ENCODE results near the gene KCNH8.

The KCNH8 gene

GRCh38 chr3:19256313-19256712 lies 108.0 kb downstream of the KCNH8 start:
- H3K27me3 Mint-ChIP-seq = peaks cover 2% of the 10 kb centered on the region
- H3K4me1 Mint-ChIP-seq = peaks cover 7% of the 10 kb centered on the region
- no peak overlapping the region for H3K4me3 Mint-ChIP-seq
- no peak overlapping the region for H3K27ac Mint-ChIP-seq
- no peak for ATAC-seq
- no peak for DNase-seq
- no peaks in the 10 kb centered on the region for H3K9me3 Mint-ChIP-seq

DNA sequence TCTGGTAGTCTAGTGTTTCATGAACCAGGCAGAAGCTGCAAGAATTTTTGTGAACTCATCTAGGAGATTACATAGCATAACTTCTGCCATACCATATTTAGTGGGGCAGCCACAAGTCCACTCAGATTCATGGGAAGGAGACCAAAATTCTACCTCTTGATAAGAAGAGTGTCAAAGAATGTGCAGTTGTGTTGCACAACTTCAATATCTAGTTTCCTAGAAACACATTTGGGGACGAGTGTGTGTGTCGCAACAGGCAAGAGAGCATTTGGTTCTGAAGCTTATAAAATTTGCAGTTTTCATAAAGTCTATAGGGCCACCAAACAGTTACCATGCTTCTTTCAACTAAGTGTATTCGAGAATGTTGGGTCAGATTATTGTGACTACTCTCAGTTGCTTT lies 115.3 kb downstream of the KCNH8 start:
- no peaks in the 10 kb centered on the region for H3K4me1 Mint-ChIP-seq
- ATAC-seq = no peak
- H3K27ac Mint-ChIP-seq = no peak overlapping the region
- no peak overlapping the region for H3K4me3 Mint-ChIP-seq
- DNase-seq = no peak
- H3K27me3 Mint-ChIP-seq = no peaks in the 10 kb centered on the region
- H3K9me3 Mint-ChIP-seq = no peaks in the 10 kb centered on the region

DNA sequence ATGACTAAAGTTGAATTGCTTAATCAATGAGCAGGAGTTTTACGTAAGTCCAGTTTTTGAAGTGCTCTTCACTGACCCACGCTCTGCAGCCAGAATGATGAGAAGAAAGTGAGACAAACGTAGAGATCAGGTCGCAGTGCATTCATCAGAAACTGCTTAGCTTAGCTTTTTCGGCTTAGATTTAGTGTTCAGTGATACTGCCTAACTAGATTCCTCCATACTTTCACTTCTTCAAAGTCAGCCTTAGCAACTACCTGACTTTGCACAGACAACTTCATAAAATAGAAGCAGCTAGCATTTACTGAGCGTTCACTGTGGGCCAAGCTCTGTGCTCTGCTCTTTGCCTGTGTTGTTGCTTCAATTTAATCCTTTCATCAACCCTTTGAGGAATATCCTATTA lies 116.1 kb downstream of the KCNH8 start:
- no peaks in the 10 kb centered on the region for H3K4me1 Mint-ChIP-seq
- ATAC-seq (no peak), DNase-seq (no peak)
- H3K9me3 Mint-ChIP-seq = no peaks in the 10 kb centered on the region
- H3K27me3 Mint-ChIP-seq = no peaks in the 10 kb centered on the region
- H3K4me3 Mint-ChIP-seq = no peak overlapping the region
- no peak overlapping the region for H3K27ac Mint-ChIP-seq

DNA sequence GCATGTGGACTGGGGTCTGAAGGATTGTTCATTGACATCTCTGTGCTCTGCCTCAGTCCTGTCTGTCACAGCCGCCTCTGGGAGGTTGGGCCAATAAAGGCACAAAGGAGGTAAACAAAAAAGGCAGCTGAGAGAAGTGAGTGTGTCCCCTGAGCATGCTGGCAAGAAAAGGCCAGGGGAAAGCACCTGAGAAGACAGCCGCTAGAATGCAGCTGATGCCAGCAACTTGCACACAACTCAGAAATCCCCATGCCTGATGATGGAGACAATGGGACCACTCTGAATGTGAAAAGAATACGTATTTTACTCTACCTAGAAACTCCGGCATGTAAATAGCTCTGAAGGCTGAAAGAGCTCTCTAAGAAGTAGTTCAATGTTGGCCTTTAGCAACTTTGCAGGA lies 118.7 kb downstream of the KCNH8 start:
- ATAC-seq (no peak), DNase-seq (no peak)
- Mint-ChIP-seq H3K27me3 (no peaks in the 10 kb centered on the region), H3K4me1 (no peaks in the 10 kb centered on the region), H3K9me3 (no peaks in the 10 kb centered on the region), H3K4me3 (no peak overlapping the region), H3K27ac (no peak overlapping the region)

DNA sequence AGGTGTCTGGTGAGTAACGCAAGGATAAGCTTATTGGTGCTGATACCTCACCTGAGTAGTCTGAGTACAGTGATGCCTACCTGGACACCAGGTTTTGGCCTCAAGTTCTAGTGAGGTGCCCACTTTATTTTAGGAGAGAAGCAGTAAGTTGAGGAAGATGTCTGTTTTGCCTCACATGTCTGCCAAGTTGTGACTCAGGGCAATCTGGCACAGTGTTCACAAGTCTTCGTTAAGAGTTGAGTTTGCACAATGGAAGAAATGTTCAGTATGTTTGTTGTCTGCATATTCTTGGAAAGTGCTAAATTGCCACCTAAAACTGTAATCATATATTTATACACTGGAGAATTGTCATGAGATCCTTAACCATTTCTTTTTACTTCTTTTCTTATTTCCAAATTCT lies 122.2 kb downstream of the KCNH8 start:
- Mint-ChIP-seq H3K4me3 (no peak overlapping the region), H3K4me1 (no peaks in the 10 kb centered on the region), H3K27ac (no peak overlapping the region), H3K9me3 (no peaks in the 10 kb centered on the region), H3K27me3 (no peaks in the 10 kb centered on the region)
- no peak for DNase-seq
- ATAC-seq = no peak

DNA sequence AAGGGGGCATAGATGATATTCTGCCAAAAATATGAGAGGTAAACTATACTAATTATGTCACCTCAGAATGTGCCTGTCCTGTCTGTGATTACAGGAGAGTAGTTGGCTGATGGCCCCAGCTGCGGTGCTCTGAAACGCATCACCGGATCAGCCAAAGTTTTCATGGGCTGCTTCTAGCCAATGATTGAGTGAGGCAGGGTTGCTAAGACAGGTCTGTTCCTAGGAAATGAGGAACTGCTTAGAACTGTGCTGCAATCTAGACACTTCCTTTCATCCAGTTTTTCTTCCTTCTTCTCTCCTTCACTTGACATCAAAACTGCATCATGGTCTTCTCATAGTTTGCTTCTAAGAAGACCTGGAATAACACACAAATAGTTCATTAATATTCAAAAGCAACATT lies 124.0 kb downstream of the KCNH8 start:
- Mint-ChIP-seq H3K4me3 (no peak overlapping the region), H3K9me3 (no peaks in the 10 kb centered on the region), H3K27ac (no peak overlapping the region), H3K4me1 (no peaks in the 10 kb centered on the region), H3K27me3 (no peaks in the 10 kb centered on the region)
- DNase-seq (no peak), ATAC-seq (no peak)

- Mint-ChIP-seq H3K27me3 (no peaks in the 10 kb centered on the region), H3K4me3 (no peak overlapping the region), H3K9me3 (no peaks in the 10 kb centered on the region), H3K4me1 (no peaks in the 10 kb centered on the region), H3K27ac (no peak overlapping the region)
- DNase-seq (no peak), ATAC-seq (no peak)
Observed at GRCh38 chr3:19273091-19273490, 124.8 kb downstream of the KCNH8 start.

DNA sequence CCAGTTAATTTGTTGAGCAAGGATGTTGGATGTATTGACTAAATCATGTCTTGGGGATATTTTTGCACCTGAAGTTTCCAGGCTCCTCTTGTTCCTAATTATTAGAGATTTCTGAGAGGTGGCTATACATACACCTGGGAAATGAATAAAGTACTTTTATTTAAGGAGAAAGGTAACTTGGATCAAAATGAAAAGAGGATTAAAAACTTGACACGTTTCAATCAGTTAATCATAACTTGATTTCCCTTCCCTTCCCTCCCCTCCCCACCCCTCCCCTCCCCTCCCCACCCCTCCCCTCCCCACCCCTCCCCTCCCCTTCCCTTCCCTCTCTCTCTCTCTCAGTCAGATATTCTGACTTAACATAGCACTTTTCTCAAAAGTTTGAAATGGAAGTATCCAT lies 126.3 kb downstream of the KCNH8 start:
- no peak for ATAC-seq

GRCh38 chr3:19284974-19285373 lies 136.7 kb downstream of the KCNH8 start:
- H3K4me1 Mint-ChIP-seq = no peaks in the 10 kb centered on the region
- no peaks in the 10 kb centered on the region for H3K27me3 Mint-ChIP-seq
- no peaks in the 10 kb centered on the region for H3K9me3 Mint-ChIP-seq
- ATAC-seq (no peak), DNase-seq (no peak)
- no peak overlapping the region for H3K4me3 Mint-ChIP-seq
- no peak overlapping the region for H3K27ac Mint-ChIP-seq

More for the DNA sequence above, 126.3 kb downstream of the KCNH8 start:
- Mint-ChIP-seq H3K4me1 (no peaks in the 10 kb centered on the region), H3K27ac (no peak overlapping the region), H3K4me3 (no peak overlapping the region), H3K27me3 (no peaks in the 10 kb centered on the region), H3K9me3 (no peaks in the 10 kb centered on the region)
- no peak for DNase-seq

GRCh38 chr3:19293295-19293694 lies 145.0 kb downstream of the KCNH8 start:
- Mint-ChIP-seq H3K9me3 (no peaks in the 10 kb centered on the region), H3K4me3 (no peak overlapping the region), H3K27me3 (no peaks in the 10 kb centered on the region), H3K4me1 (no peaks in the 10 kb centered on the region), H3K27ac (no peak overlapping the region)
- ATAC-seq (no peak), DNase-seq (no peak)

GRCh38 chr3:19295208-19295607 lies 146.9 kb downstream of the KCNH8 start:
- no peak overlapping the region for H3K27ac Mint-ChIP-seq
- DNase-seq (no peak), ATAC-seq (no peak)
- H3K4me1 Mint-ChIP-seq = no peaks in the 10 kb centered on the region
- H3K27me3 Mint-ChIP-seq = no peaks in the 10 kb centered on the region
- no peaks in the 10 kb centered on the region for H3K9me3 Mint-ChIP-seq
- no peak overlapping the region for H3K4me3 Mint-ChIP-seq

DNA sequence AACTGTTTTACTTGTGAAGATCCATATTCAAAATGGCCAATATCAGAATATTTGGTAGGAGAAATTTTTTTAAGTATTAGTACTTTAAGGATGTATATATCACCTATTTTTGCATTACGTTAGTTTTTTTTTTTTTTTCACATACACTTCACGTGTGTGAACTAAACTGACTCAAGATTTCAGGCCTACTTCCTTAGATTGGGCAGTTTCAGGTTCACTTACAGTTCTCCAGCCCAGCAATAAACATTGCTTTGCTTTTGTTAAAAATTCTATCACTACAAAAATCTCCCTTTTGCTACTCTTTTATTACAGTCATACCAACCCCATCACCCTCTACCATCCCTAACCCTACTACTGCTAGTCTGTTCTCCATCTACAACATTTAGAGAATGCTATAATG lies 183.6 kb downstream of the KCNH8 start:
- H3K27ac Mint-ChIP-seq = no peak overlapping the region
- no peaks in the 10 kb centered on the region for H3K9me3 Mint-ChIP-seq
- H3K4me1 Mint-ChIP-seq = no peaks in the 10 kb centered on the region
- ATAC-seq (no peak), DNase-seq (no peak)
- H3K27me3 Mint-ChIP-seq = no peaks in the 10 kb centered on the region
- H3K4me3 Mint-ChIP-seq = no peak overlapping the region

DNA sequence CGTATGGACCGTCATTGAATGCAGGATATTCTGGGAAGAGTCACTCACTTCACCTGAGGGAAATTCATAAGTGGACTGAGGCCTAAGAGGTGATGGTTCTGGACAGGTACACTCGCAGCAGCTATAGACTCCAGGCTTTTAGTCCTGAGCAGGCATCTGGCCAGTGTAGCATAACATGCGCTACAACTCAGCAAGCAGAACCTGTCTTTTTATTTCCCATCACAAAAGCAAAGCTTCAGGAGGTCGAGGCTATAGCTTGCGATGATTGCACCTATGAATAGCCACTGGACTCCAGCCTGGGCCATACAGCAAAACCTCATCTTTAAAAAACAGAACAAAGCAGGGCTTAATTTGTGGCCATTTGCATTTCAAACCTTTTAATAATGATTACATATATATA lies 185.8 kb downstream of the KCNH8 start:
- H3K4me3 Mint-ChIP-seq = no peak overlapping the region
- no peaks in the 10 kb centered on the region for H3K27me3 Mint-ChIP-seq

GRCh38 chr3:19338769-19339168 lies 190.5 kb downstream of the KCNH8 start:
- H3K27ac Mint-ChIP-seq = no peak overlapping the region
- ATAC-seq = no peak

More for the DNA sequence above, 185.8 kb downstream of the KCNH8 start:
- no peak overlapping the region for H3K27ac Mint-ChIP-seq
- H3K4me1 Mint-ChIP-seq = no peaks in the 10 kb centered on the region
- DNase-seq = no peak
- ATAC-seq = no peak
- no peaks in the 10 kb centered on the region for H3K9me3 Mint-ChIP-seq

GRCh38 chr3:19342389-19342788 lies 194.1 kb downstream of the KCNH8 start:
- DNase-seq = no peak
- Mint-ChIP-seq H3K27ac (no peak overlapping the region), H3K9me3 (no peaks in the 10 kb centered on the region), H3K4me3 (no peak overlapping the region), H3K27me3 (no peaks in the 10 kb centered on the region), H3K4me1 (no peaks in the 10 kb centered on the region)
- ATAC-seq = no peak

More at GRCh38 chr3:19338769-19339168, 190.5 kb downstream of the KCNH8 start:
- Mint-ChIP-seq H3K27me3 (no peaks in the 10 kb centered on the region), H3K4me1 (no peaks in the 10 kb centered on the region), H3K9me3 (no peaks in the 10 kb centered on the region), H3K4me3 (no peak overlapping the region)
- DNase-seq = no peak

- DNase-seq (no peak), ATAC-seq (no peak)
- Mint-ChIP-seq H3K4me1 (no peaks in the 10 kb centered on the region), H3K4me3 (no peak overlapping the region), H3K27ac (no peak overlapping the region), H3K9me3 (no peaks in the 10 kb centered on the region), H3K27me3 (no peaks in the 10 kb centered on the region)
Observed at GRCh38 chr3:19346759-19347158, 198.4 kb downstream of the KCNH8 start.

DNA sequence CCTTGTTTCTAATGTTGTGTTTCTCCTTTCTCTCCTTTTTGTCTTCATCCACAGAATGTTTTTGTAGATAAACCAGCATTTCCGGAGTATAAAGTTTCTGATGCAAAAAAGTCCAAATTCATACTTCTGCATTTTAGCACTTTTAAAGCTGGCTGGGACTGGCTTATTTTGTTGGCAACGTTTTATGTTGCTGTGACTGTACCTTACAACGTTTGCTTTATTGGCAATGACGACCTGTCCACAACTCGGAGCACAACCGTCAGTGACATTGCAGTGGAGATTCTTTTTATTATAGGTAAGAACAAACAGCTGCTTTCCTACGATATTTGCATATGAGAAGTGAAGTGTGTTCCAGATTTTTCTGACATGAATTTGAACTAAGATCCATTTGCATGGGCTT lies 199.4 kb downstream of the KCNH8 start:
- Mint-ChIP-seq H3K27me3 (no peaks in the 10 kb centered on the region), H3K4me1 (no peaks in the 10 kb centered on the region), H3K4me3 (no peak overlapping the region), H3K27ac (no peak overlapping the region), H3K9me3 (no peaks in the 10 kb centered on the region)
- ATAC-seq (no peak), DNase-seq (no peak)

- no peak overlapping the region for H3K4me3 Mint-ChIP-seq
Observed at GRCh38 chr3:19348500-19348899, 200.2 kb downstream of the KCNH8 start.

More at GRCh38 chr3:19348500-19348899, 200.2 kb downstream of the KCNH8 start:
- no peak for DNase-seq
- H3K4me1 Mint-ChIP-seq = no peaks in the 10 kb centered on the region
- H3K9me3 Mint-ChIP-seq = no peaks in the 10 kb centered on the region
- ATAC-seq = no peak
- H3K27ac Mint-ChIP-seq = peak overlapping the region in 1 of 2 donors; percentile 57
- H3K27me3 Mint-ChIP-seq = no peaks in the 10 kb centered on the region

All from stimulated activated naive CD8-positive, alpha-beta T cell treated with anti-CD3 and anti-CD28 coated beads, Interleukin-15, amount 100 ng/mL, for 72 hours (primary cell).